T-helper 22 cell (primary cell): ENCODE measurements around the gene CDON.
"Not testable (repeated sequence)": the region's sequence is repeated elsewhere in the genome, so short reads cannot be mapped to it uniquely, and the experiment has no call there.

ENCODE experiments used
- DNase-seq: peaks from one replicate; pipeline ENCODE4 v3.0.0-alpha.2; 2020; ENCODE audit warnings: low read depth

The CDON gene

GRCh38 chr11:125995313-125995712, 67.4 kb downstream of the CDON start:
- DNase-seq: no peak

GRCh38 chr11:125994509-125994908, 68.2 kb downstream of the CDON start:
- no peak for DNase-seq

DNA sequence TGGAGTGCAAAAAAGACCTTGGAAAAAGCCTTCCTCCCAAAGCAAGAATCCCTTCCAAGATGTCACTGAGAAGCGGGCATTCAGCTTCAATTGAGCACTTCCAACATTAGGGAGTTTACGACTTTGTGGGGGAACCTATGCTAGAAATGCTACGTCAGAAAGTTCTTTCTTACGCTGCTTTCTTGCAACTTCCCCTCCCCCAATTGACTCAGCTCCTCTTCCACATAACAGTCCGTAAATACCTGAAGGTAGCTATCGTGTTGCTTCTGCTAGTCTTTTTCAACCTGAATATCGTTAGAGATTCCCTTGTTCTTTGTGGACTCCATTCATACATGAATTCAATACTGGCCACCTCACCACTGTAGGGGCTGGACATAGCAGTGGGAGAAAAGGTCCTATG, 69.8 kb downstream of the CDON start:
- no peak for DNase-seq

GRCh38 chr11:125990244-125990643, 72.4 kb downstream of the CDON start:
- DNase-seq: no peak

- DNase-seq: no peak
Measured at GRCh38 chr11:125987066-125987641, 75.5 kb downstream of the CDON start.

DNA sequence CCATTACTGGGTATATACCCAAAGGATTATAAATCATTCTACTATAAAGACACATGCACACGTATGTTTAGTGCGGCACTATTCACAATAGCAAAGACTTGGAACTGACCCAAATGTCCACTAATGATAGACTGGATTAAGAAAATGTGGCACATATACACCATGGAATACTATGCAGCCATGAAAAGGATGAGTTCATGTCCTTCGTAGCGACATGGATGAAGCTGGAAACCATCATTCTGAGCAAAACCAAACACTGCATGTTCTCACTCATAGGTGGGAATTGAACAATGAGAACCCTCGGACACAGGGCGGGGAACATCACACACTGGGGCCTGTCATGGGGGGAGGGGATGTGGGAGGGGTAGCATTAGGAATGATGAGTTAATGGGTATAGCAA, 76.7 kb downstream of the CDON start:
- DNase-seq: not testable (repeated sequence)

DNA sequence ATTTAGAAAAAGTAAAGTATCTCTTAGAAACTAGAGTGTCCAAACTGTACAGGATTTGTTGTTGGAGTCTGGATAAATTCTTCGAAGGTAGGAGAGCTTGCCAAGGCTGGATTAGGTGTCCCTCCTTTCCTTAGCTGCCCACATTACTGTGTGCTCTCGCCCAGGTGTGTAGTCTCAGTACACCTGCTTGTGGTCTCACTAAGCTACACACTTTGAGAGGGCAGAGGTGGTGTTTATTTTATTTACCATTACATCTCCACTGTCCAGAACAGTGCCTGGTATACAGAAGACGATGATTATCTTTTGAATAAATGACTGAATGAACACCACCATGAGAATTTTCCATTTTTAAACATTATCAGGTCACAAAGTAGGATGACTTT, 80.3 kb downstream of the CDON start:
- no peak for DNase-seq

DNA sequence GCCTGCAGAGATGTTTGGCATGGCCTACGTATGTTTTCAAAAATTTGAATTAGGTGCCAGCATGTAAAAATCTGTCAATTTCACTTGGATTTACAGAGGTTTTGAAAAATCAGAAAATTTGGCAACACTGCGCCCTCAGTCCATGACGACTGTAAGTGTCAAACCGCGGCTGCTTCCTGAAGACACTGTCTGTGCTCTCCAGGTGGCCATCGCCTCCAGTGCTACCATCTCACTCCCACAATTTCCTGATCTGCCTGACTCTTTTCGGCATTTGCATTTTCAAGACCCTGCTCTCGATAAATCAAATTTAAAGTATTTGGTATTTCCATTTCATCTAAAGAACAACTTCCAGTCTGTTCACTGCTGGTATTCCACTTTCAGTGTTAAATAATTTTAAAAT, 82.2 kb downstream of the CDON start:
- no peak for DNase-seq

GRCh38 chr11:125979511-125979910, 83.2 kb downstream of the CDON start:
- DNase-seq: no peak

DNA sequence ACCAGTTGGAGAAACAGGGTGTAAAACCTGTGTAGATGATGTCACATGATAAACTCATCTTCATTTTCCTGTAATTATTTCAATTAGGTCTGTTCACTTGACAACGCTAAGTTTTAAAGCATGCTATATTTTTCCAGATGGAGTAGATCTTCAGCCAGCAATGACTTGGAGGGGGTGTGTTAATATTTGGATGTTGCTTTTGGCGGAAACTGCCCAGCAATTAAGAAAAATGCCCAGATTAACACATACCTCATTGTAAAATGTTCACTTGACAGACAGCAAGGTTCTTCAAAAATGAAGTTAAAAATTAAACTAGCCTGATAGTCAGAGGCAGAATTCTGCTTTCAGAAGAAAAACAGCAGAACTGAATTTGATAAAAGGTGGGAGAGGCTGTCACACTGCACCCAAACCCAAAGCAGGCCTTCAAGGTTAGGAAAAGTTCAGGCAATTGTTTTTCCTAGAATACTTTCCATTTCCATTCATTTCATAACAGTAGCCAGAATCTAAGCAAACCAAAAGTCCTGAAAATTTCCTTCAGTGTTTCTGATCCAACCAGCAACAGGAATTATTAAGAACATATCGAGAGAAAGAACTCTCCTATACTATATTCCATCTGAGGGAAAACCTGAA, 83.8 kb downstream of the CDON start:
- no peak for DNase-seq

DNA sequence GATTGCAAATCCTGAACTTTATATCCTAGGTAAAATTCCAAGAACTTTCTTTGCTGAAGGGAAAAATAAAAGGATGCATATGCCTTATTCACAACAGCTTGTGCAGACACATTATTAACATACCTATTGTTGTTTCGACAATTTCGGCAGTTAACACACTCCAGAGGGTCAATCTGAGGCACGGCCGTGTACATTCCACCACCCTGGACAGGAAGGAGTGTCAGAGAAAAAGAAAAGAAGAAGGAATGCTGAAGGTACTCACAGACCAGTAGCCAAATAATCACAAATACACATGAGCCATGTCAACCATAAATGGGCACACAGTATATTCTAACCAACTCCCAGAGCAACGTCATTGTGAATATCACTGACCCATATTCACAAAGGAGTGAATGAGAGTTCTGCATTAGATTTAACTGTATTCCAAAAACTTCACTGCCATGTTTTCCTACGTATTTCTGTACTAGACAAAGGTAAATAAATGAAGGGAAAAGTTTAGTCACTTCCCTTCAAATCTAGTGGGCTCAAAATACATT, 84.4 kb downstream of the CDON start:
- DNase-seq: no peak

- DNase-seq: no peak
Measured at GRCh38 chr11:125977333-125977732, 85.3 kb downstream of the CDON start.

GRCh38 chr11:125976156-125976555, 86.5 kb downstream of the CDON start:
- DNase-seq: no peak

DNA sequence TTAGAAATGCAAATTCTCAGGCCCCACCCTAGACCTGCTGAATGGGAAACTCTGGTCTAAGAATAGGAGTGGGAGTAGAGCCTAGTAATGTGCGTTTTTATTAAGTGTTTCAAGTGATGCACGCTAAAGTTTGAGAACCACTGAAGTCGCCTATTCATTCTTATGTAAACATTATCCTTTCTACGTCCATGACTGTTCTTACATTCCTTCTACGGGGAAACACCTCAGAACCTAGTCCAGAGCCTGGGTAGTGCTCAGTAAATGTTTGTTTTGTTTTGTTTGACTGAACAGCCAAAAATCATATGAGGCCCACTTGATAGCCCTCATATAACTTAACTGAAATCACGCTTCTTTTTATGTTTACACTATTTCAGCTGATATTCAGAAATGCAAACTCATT, 87.0 kb downstream of the CDON start:
- no peak for DNase-seq

GRCh38 chr11:125974284-125974683, 88.4 kb downstream of the CDON start:
- no peak for DNase-seq

DNA sequence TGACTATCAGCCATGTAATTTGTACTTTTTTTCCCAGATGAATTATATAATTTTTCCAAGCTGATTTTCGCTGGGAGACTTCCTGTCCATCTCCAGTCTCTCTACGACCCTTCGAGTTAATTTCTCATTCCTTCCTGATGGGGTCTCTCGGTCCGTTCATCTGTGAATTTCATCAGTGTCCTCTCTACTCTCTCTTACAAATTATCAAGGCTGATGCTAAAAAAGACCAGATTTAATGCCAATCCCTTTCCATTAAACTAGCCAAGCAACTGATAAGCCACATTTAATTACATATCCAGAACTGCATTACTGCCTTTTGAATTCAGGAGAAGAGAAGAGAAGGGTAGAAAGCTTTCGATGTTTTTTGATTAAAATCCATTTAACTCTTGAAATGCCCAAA, 91.0 kb downstream of the CDON start:
- no peak for DNase-seq

- DNase-seq: no peak
Measured at GRCh38 chr11:125968354-125968753, 94.3 kb downstream of the CDON start.

GRCh38 chr11:125967515-125967914, 95.2 kb downstream of the CDON start:
- no peak for DNase-seq

- DNase-seq: no peak
Measured at GRCh38 chr11:125960771-125961170, 101.9 kb downstream of the CDON start.

DNA sequence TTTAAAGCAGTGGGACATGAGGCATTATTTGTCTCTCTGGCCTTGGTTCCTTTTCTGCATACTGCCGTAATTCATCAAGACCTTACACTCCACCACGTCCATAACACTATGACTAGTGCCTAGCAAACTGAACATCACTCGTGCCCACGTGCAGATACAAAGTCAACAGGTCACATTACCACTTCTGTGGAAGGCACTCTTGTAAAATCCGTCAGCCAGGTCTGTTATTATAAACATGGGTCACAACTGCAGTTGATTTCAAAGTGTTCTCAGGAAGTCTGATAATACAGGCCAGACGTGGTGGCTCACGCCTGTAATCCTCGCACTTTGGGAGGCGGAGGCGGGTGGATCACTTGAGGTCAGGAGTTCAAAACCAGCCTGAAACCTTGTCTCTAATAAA, 102.7 kb downstream of the CDON start:
- DNase-seq: no peak

GRCh38 chr11:125959511-125959910, 103.2 kb downstream of the CDON start:
- DNase-seq: no peak

DNA sequence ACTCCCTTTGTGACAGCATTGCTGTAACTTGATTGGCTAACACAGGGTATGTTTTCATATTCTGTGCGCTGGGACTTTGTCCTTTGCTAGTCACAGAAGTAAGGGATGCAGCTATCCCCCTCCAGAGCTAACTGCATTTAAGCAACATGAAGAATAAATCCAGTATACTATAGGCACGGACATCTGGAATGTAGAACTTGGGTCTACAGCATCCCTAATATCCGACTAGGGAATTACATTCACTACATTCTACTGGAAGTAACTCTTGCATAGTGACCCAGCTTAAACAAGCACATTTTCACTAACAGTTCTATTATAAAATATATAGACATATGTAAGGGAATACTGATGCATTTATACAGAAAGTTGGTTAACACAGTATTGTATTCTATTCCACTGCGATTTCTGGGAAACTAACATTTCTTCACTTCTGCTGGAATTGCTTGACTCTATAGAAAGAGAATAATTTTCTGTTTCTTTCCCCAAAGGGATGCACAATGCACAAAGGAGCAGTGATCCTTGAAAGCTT, 103.7 kb downstream of the CDON start:
- DNase-seq: no peak

DNA sequence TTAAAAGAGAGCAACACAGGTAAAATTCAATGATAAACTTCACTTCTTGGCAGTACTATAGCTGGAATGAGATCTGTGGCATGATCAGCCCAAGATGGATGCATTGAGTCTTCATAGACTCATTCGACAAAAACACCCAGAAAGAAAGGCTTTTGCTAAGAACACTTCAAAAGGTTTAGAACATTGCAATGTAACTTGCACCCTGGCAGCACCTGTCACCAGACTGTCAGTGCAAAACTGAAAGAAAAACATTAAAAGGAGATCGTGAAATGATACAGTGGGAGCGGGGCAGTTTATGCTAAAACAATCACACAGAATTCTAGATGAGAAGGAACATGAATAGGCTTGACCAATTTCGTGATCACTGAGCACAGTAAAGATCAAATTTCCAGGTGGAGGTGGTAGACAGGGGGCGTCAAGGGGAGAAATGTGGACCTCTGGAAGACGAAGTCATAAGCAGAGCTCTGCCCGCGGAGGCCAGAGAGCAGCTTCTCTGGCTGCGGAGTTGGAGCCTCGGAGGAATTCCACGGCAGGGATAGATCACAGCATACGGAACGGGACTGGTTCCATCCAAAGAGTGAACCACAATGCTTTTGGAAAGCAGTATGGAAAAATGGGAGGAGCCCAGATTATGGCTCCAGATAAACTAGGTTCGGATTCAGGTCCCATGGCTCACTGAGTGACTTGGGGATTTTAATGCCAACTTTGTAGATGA, 104.9 kb downstream of the CDON start:
- DNase-seq: no peak
